Osteocyte (in vitro differentiated cells): ENCODE measurements around the gene OPN1MW3. TPM values are rescaled to one million over a fixed set of nuclear protein-coding genes. Genes with fewer than 3 reads are reported as not detected.
"Not testable (repeated sequence)": the region's sequence is repeated elsewhere in the genome, so short reads cannot be mapped to it uniquely, and the experiment has no call there.

Source experiments
- DNase-seq: peaks from one replicate; pipeline ENCODE4 v3.0.0; 2021; ENCODE audit warnings: mixed read lengths; ENCODE audit not compliant: unreplicated experiment; ENCODE audit errors: extremely low spot score
- H3K27ac Mint-ChIP-seq: one replicate; pipeline ENCODE4 v1.8.0; 2021; ENCODE audit warnings: mild to moderate bottlenecking, mixed read lengths; ENCODE audit not compliant: unreplicated experiment
- H3K27me3 Mint-ChIP-seq: one replicate; pipeline ENCODE4 v1.8.0; 2021; ENCODE audit warnings: mixed read lengths; ENCODE audit not compliant: unreplicated experiment
- H3K36me3 Mint-ChIP-seq: one replicate; pipeline ENCODE4 v1.8.0; 2021; ENCODE audit warnings: mixed read lengths; ENCODE audit not compliant: unreplicated experiment
- H3K4me1 Mint-ChIP-seq: one replicate; pipeline ENCODE4 v1.8.0; 2021; ENCODE audit warnings: mixed read lengths; ENCODE audit not compliant: unreplicated experiment
- H3K4me3 Mint-ChIP-seq: one replicate; pipeline ENCODE4 v1.8.0; 2021; ENCODE audit warnings: mild to moderate bottlenecking, moderate library complexity, mixed read lengths; ENCODE audit not compliant: unreplicated experiment
- H3K9me3 Mint-ChIP-seq: one replicate; pipeline ENCODE4 v1.8.0; 2021; ENCODE audit warnings: mixed read lengths; ENCODE audit not compliant: unreplicated experiment
- CTCF ChIP-seq: fragments of 200-600 bp; sonication (generic); IDR thresholded peaks from 2 replicates; pipeline ENCODE4 v1.5.0; 2021; ENCODE audit warnings: antibody characterized with exemption, mild to moderate bottlenecking, moderate library complexity
- total RNA-seq: library from RNA; stranded (reverse); gene quantifications from 2 replicates; pipeline ENCODE4 v1.2.1, GENCODE V29; 2021

Gene OPN1MW3
- total RNA-seq, 1 donor from 2014 or later: not detected

DNA sequence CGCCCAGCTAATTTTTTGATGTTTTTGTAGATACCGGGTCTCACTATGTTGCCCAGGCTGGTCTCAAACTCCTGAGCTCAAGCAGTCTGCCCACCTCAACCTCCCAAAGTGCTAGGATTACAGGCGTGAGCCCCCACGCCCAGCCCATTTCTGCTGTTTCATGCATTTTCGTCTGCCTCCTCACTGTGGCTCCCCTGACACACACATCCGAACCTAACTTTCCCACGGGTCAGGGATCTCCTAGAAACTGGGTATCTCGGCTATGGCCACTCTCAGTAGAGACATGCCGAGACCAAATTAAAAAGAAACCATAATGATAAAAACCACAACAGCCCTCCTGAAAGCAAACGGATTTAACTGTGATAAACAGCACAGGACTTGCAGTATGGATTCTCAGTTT, 9.3 kb upstream of the OPN1MW3 start:
- H3K27me3 Mint-ChIP-seq, H3K4me1 Mint-ChIP-seq: not testable (repeated sequence)

GRCh38 chrX:154258711-154259110, 1.3 kb downstream of the OPN1MW3 start:
- not testable (repeated sequence) for DNase-seq, H3K27me3 Mint-ChIP-seq, H3K9me3 Mint-ChIP-seq, H3K4me3 Mint-ChIP-seq, H3K27ac Mint-ChIP-seq, H3K36me3 Mint-ChIP-seq, H3K4me1 Mint-ChIP-seq

More for the DNA sequence above, 9.3 kb upstream of the OPN1MW3 start:
- H3K27ac Mint-ChIP-seq, H3K36me3 Mint-ChIP-seq, DNase-seq, H3K9me3 Mint-ChIP-seq, H3K4me3 Mint-ChIP-seq: not testable (repeated sequence)

DNA sequence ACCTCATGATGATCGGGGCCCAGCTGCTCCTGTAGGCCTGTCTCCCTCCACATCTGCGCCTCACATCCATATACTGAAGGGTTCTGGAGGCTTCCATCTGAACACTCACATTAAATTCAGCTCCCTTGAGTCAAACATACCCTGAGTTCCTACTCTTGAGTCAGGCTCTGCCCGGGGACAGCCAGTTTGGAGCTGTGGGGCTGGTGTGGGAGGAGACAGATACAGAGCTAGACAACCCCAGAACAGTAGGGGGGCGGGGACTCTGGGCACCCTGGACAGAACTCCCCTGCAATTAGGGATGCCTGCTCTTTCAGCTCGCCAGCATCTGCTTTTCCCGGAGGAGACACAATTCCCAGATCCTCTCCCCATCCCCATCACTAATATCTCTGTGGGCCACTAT, 5.7 kb downstream of the OPN1MW3 start:
- not testable (repeated sequence) for H3K4me1 Mint-ChIP-seq, H3K9me3 Mint-ChIP-seq, H3K36me3 Mint-ChIP-seq, H3K4me3 Mint-ChIP-seq, H3K27me3 Mint-ChIP-seq, H3K27ac Mint-ChIP-seq, DNase-seq

GRCh38 chrX:154269245-154269644, 11.9 kb downstream of the OPN1MW3 start:
- H3K9me3 Mint-ChIP-seq, DNase-seq, H3K4me3 Mint-ChIP-seq, H3K4me1 Mint-ChIP-seq, H3K27ac Mint-ChIP-seq, H3K27me3 Mint-ChIP-seq, H3K36me3 Mint-ChIP-seq: not testable (repeated sequence)

DNA sequence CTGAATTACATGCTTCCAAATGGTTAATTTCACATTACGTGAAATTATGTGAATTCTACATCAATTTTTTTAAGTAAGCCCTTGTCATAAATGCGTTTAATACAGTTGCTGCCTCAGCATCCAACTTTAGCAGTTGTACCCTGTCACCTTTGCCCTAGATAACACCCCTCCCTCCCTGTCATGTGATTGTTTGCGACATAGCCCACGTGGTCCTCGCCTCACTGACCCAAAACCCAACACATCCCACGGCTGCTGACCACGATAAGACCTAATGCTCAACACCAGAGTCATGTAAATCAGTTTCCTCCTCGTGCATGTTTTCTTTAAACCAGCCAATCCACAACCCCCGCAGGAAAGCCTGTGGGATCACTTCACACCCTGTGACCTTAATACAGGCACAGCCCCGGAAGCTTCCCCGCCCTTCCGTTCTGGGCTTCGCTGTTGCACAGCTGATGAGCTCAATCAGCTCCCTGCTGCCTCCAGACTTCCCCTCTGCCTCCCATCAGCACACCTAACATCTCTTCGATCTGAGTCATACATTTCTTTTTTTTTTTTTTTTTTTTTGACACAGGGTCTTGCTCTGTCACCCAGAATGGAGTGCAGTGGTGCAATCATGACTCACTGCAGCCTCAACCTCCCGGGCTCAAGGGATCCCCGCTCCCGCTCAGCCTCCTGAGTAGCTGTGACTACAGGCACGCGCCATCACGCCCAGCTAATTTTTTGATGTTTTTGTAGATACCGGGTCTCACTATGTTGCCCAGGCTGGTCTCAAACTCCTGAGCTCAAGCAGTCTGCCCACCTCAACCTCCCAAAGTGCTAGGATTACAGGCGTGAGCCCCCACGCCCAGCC, 27.3 kb downstream of the OPN1MW3 start:
- H3K27ac Mint-ChIP-seq, H3K27me3 Mint-ChIP-seq, H3K4me1 Mint-ChIP-seq, H3K36me3 Mint-ChIP-seq, DNase-seq, H3K9me3 Mint-ChIP-seq, H3K4me3 Mint-ChIP-seq: not testable (repeated sequence)

DNA sequence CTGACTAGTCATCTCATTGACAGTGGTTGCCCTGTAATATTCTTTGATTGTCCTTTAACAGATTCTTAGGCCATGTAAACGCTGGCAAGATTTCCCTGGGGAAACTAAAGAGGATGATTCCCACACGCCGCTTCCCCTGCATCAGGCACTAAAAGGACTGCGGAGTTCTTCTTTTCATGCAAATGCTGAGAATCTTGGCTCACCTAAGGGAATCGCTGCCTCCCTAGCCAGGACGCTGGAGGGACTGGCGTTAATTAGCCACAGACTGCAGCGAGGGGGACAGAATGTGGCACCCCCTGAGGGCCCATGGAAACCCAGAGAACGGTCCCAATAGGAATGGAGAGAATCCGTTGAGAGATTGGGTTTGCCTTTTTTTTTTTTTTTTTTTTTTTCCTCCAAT, 29.0 kb downstream of the OPN1MW3 start:
- not testable (repeated sequence) for H3K9me3 Mint-ChIP-seq, DNase-seq, H3K36me3 Mint-ChIP-seq, H3K27ac Mint-ChIP-seq, H3K4me3 Mint-ChIP-seq, H3K4me1 Mint-ChIP-seq, H3K27me3 Mint-ChIP-seq

DNA sequence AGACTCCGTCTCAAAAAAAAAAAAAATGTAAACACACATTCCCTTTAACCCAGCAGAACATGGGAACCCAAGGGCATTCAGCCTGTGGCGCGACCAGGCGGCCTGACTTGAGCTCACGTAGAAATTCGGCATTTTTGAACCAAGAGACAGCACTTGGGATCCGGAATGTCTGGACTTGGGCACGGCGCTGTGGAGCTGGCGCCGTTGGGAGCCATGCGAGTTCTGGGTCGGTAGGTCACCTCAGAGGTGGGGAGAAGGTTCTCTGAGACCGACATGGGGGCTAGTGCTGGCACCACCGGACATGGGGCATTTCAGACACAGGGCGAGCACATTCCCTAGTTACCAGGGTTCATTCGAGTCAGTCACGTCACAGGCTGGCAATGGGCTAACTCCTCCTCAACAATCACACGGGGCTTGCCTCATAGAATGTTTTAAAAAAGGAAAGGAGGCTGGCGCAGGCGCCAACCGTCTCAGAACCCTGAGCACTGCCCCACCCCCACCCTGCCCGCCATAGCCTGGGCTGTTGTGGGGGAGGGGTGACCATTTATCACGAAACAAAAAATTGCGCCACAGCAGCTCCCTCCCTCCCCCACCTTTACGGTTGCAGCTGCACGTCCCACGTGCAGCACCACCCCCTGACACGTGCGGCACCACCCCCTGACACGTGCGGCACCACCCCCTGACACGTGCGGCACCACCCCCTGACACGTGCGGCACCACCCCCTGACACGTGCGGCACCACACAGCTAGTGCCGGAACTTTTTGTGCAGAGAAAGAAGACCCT, 37.6 kb downstream of the OPN1MW3 start, which contains the start of gene TEX28:
TEX28 (minus strand) TSS at position 334 of the 784 bp plus-strand sequence. CDS start 3,007 bp downstream, outside the sequence.
- no peak for DNase-seq
- no peaks in the 10 kb centered on the region for H3K36me3 Mint-ChIP-seq
- H3K27me3 Mint-ChIP-seq: no peaks in the 10 kb centered on the region
- H3K27ac Mint-ChIP-seq: no peak within 1 kb of the TSS
- H3K4me1 Mint-ChIP-seq: no peaks in the 10 kb centered on the region
- peaks cover 4% of the 10 kb centered on the region for H3K9me3 Mint-ChIP-seq
- no peak within 1 kb of the TSS for H3K4me3 Mint-ChIP-seq
- no peak for TF ChIP-seq CTCF
